ENCODE measurements around the gene NCAN. TPM values are rescaled to one million over a fixed set of nuclear protein-coding genes. Genes with fewer than 3 reads are reported as not detected.
A peak's percentile ranks its signal among the peaks of the same experiment; 100 is the strongest.
"Not testable (repeated sequence)": the region's sequence is repeated elsewhere in the genome, so short reads cannot be mapped to it uniquely, and the experiment has no call there.

The NCAN gene
- total RNA-seq, 4 donors from 2014 or later: 0.19 to 0.31 TPM; not detected in 2

- 100% methylated on average over 2 of the region's 21 CpGs; no CpG with 5 or more reads in 1 of the 2 donors for WGBS, 2 donors (ENCODE audit: low coverage in 1 of 2)
- Histone ChIP-seq H3K27ac (no peak overlapping the region), H3K4me3 (no peak overlapping the region), H3K9me3 (peaks cover 0 to 9% (median 0%) of the 10 kb centered on the region in 3 donors), H3K36me3 (no peaks in the 10 kb centered on the region), H3K4me1 (no peaks in the 10 kb centered on the region), H3K27me3 (peaks cover 79% of the 10 kb centered on the region)
- no peak for ATAC-seq
- TF ChIP-seq POLR2AphosphoS5 (IDR thresholded peaks at IDR 0.05) (no peak), CTCF (IDR thresholded peaks at IDR 0.05) (no peak), EP300 (IDR thresholded peaks at IDR 0.05) (no peak), POLR2A (IDR thresholded peaks at IDR 0.05) (no peak)
Observed at GRCh38 chr19:19218911-19219310, 7.2 kb downstream of the NCAN start.

- H3K27me3 ChIP-seq: peaks cover 79% of the 10 kb centered on the region
- H3K27ac ChIP-seq, H3K4me3 ChIP-seq, ATAC-seq, H3K36me3 ChIP-seq, H3K9me3 ChIP-seq: not testable (repeated sequence)
- 80 to 81% methylated on average over 2 to 8 of the region's 8 CpGs for WGBS, 2 donors (ENCODE audit: low coverage in 1 of 2)
- peaks cover 0 to 11% (median 3%) of the 10 kb centered on the region in 3 donors for H3K4me1 ChIP-seq
Observed at GRCh38 chr19:19221000-19221399, 9.2 kb downstream of the NCAN start.

GRCh38 chr19:19223060-19223459, 11.3 kb downstream of the NCAN start:
- TF ChIP-seq EP300 (IDR thresholded peaks at IDR 0.05) (no peak), POLR2A (IDR thresholded peaks at IDR 0.05) (no peak), CTCF (IDR thresholded peaks at IDR 0.05) (no peak)
- 70 to 74% methylated on average over 5 of the region's 5 CpGs for WGBS, 2 donors (ENCODE audit: low coverage in 1 of 2)
- ATAC-seq: no peak

GRCh38 chr19:19223636-19224035, 11.9 kb downstream of the NCAN start:
- no peak for TF ChIP-seq POLR2A (IDR thresholded peaks at IDR 0.05)
- TF ChIP-seq EP300 (IDR thresholded peaks at IDR 0.05): no peak
- no peak for TF ChIP-seq CTCF (IDR thresholded peaks at IDR 0.05)
- TF ChIP-seq POLR2AphosphoS5 (IDR thresholded peaks at IDR 0.05): no peak
- no peak for ATAC-seq
- Histone ChIP-seq H3K9me3 (no peaks in the 10 kb centered on the region), H3K4me3 (no peak overlapping the region), H3K27me3 (peaks cover 85% of the 10 kb centered on the region), H3K4me1 (peaks cover 0 to 11% (median 3%) of the 10 kb centered on the region in 3 donors), H3K36me3 (no peaks in the 10 kb centered on the region), H3K27ac (no peak overlapping the region)
- 71 to 76% methylated on average over 5 of the region's 6 CpGs for WGBS, 2 donors (ENCODE audit: low coverage in 1 of 2)

More at GRCh38 chr19:19223060-19223459, 11.3 kb downstream of the NCAN start:
- Histone ChIP-seq H3K9me3 (no peaks in the 10 kb centered on the region), H3K4me1 (peaks cover 0 to 11% (median 3%) of the 10 kb centered on the region in 3 donors), H3K27ac (no peak overlapping the region), H3K27me3 (peaks cover 80% of the 10 kb centered on the region), H3K36me3 (no peaks in the 10 kb centered on the region), H3K4me3 (no peak overlapping the region)

GRCh38 chr19:19224150-19224851, 12.5 kb downstream of the NCAN start:
- ATAC-seq: no peak
- H3K4me3 ChIP-seq: peak overlapping the region in 1 of 2 donors; percentile 41
- TF ChIP-seq EP300 (IDR thresholded peaks at IDR 0.05): no peak
- TF ChIP-seq POLR2AphosphoS5 (IDR thresholded peaks at IDR 0.05): no peak
- TF ChIP-seq POLR2A (IDR thresholded peaks at IDR 0.05): no peak
- TF ChIP-seq CTCF (IDR thresholded peaks at IDR 0.05): no peak
- WGBS, 2 donors (ENCODE audit: low coverage in 1 of 2): 10 to 61% methylated on average over 2 to 15 of the region's 17 CpGs
- no peaks in the 10 kb centered on the region for H3K36me3 ChIP-seq
- H3K4me1 ChIP-seq: peaks cover 0 to 11% (median 3%) of the 10 kb centered on the region in 3 donors
- H3K9me3 ChIP-seq: no peaks in the 10 kb centered on the region
- no peak overlapping the region for H3K27ac ChIP-seq
- peaks cover 84% of the 10 kb centered on the region for H3K27me3 ChIP-seq
